ENCODE data around the gene TENM3.

Gene TENM3

GRCh38 chr4:182583703-182584415, 340.7 kb downstream of the TENM3 start:
- intact Hi-C loops (cut with micrococcal nuclease): no loop called here
- Mint-ChIP-seq H3K27ac (no peak overlapping the region), H3K27me3 (no peaks in the 10 kb centered on the region), H3K4me3 (no peak overlapping the region), H3K4me1 (ENCODE audit: low read depth) (no peaks in the 10 kb centered on the region), H3K9me3 (no peaks in the 10 kb centered on the region), H3K36me3 (ENCODE audit: low read depth) (no peaks in the 10 kb centered on the region)

- no peaks in the 10 kb centered on the region for H3K27me3 Mint-ChIP-seq
- no peak overlapping the region for H3K4me3 Mint-ChIP-seq
These were observed 342.1 kb downstream of the TENM3 start for GRCh38 chr4:182585321-182585720.

GRCh38 chr4:182589100-182589499, 345.9 kb downstream of the TENM3 start:
- Mint-ChIP-seq H3K4me1 (ENCODE audit: low read depth) (no peaks in the 10 kb centered on the region), H3K27ac (no peak overlapping the region), H3K9me3 (no peaks in the 10 kb centered on the region), H3K27me3 (no peaks in the 10 kb centered on the region), H3K36me3 (ENCODE audit: low read depth) (no peaks in the 10 kb centered on the region), H3K4me3 (no peak overlapping the region)
- intact Hi-C loops (cut with micrococcal nuclease): no loop called here

More at GRCh38 chr4:182585321-182585720, 342.1 kb downstream of the TENM3 start:
- Mint-ChIP-seq H3K36me3 (ENCODE audit: low read depth) (no peaks in the 10 kb centered on the region), H3K27ac (no peak overlapping the region), H3K9me3 (no peaks in the 10 kb centered on the region), H3K4me1 (ENCODE audit: low read depth) (no peaks in the 10 kb centered on the region)
- intact Hi-C loops (cut with micrococcal nuclease): no loop called here

GRCh38 chr4:182593402-182593801, 350.2 kb downstream of the TENM3 start:
- Mint-ChIP-seq H3K4me3 (no peak overlapping the region), H3K27me3 (no peaks in the 10 kb centered on the region), H3K9me3 (no peaks in the 10 kb centered on the region), H3K36me3 (ENCODE audit: low read depth) (no peaks in the 10 kb centered on the region), H3K4me1 (ENCODE audit: low read depth) (no peaks in the 10 kb centered on the region), H3K27ac (no peak overlapping the region)
- intact Hi-C loops (cut with micrococcal nuclease): no loop called here

GRCh38 chr4:182593864-182594263, 350.7 kb downstream of the TENM3 start:
- H3K4me3 Mint-ChIP-seq: no peak overlapping the region
- intact Hi-C loops (cut with micrococcal nuclease): no loop called here

GRCh38 chr4:182600093-182600492, 356.9 kb downstream of the TENM3 start:
- H3K4me1 Mint-ChIP-seq (ENCODE audit: low read depth): no peaks in the 10 kb centered on the region
- no peak overlapping the region for H3K27ac Mint-ChIP-seq
- no peak overlapping the region for H3K4me3 Mint-ChIP-seq
- intact Hi-C loops (cut with micrococcal nuclease): no loop called here
- H3K36me3 Mint-ChIP-seq (ENCODE audit: low read depth): no peaks in the 10 kb centered on the region
- no peaks in the 10 kb centered on the region for H3K27me3 Mint-ChIP-seq
- no peaks in the 10 kb centered on the region for H3K9me3 Mint-ChIP-seq

More at GRCh38 chr4:182593864-182594263, 350.7 kb downstream of the TENM3 start:
- no peaks in the 10 kb centered on the region for H3K4me1 Mint-ChIP-seq (ENCODE audit: low read depth)
- H3K27me3 Mint-ChIP-seq: no peaks in the 10 kb centered on the region
- H3K9me3 Mint-ChIP-seq: no peaks in the 10 kb centered on the region
- no peak overlapping the region for H3K27ac Mint-ChIP-seq
- no peaks in the 10 kb centered on the region for H3K36me3 Mint-ChIP-seq (ENCODE audit: low read depth)

GRCh38 chr4:182600856-182601255, 357.7 kb downstream of the TENM3 start:
- no peak overlapping the region for H3K4me3 Mint-ChIP-seq
- no peaks in the 10 kb centered on the region for H3K36me3 Mint-ChIP-seq (ENCODE audit: low read depth)
- H3K9me3 Mint-ChIP-seq: no peaks in the 10 kb centered on the region
- intact Hi-C loops (cut with micrococcal nuclease): no loop called here
- no peak overlapping the region for H3K27ac Mint-ChIP-seq
- no peaks in the 10 kb centered on the region for H3K4me1 Mint-ChIP-seq (ENCODE audit: low read depth)
- H3K27me3 Mint-ChIP-seq: no peaks in the 10 kb centered on the region

- intact Hi-C loops (cut with micrococcal nuclease): no loop called here
- no peaks in the 10 kb centered on the region for H3K9me3 Mint-ChIP-seq
- no peak overlapping the region for H3K27ac Mint-ChIP-seq
- no peaks in the 10 kb centered on the region for H3K27me3 Mint-ChIP-seq
- H3K36me3 Mint-ChIP-seq (ENCODE audit: low read depth): no peaks in the 10 kb centered on the region
- no peak overlapping the region for H3K4me3 Mint-ChIP-seq
- H3K4me1 Mint-ChIP-seq (ENCODE audit: low read depth): no peaks in the 10 kb centered on the region
These were observed 361.0 kb downstream of the TENM3 start for GRCh38 chr4:182604161-182604622.

- no peaks in the 10 kb centered on the region for H3K36me3 Mint-ChIP-seq (ENCODE audit: low read depth)
- intact Hi-C loops (cut with micrococcal nuclease): no loop called here
- no peak overlapping the region for H3K27ac Mint-ChIP-seq
- no peak overlapping the region for H3K4me3 Mint-ChIP-seq
- no peaks in the 10 kb centered on the region for H3K27me3 Mint-ChIP-seq
- H3K4me1 Mint-ChIP-seq (ENCODE audit: low read depth): no peaks in the 10 kb centered on the region
- H3K9me3 Mint-ChIP-seq: no peaks in the 10 kb centered on the region
These were observed 361.8 kb downstream of the TENM3 start for GRCh38 chr4:182604953-182605352.

- intact Hi-C loops (cut with micrococcal nuclease): no loop called here
- Mint-ChIP-seq H3K27ac (no peak overlapping the region), H3K9me3 (no peaks in the 10 kb centered on the region), H3K36me3 (ENCODE audit: low read depth) (no peaks in the 10 kb centered on the region), H3K4me1 (ENCODE audit: low read depth) (no peaks in the 10 kb centered on the region), H3K27me3 (no peaks in the 10 kb centered on the region), H3K4me3 (no peak overlapping the region)
These were observed 365.3 kb downstream of the TENM3 start for GRCh38 chr4:182608525-182608924.

GRCh38 chr4:182616476-182616875, 373.3 kb downstream of the TENM3 start:
- no peaks in the 10 kb centered on the region for H3K4me1 Mint-ChIP-seq (ENCODE audit: low read depth)
- H3K27me3 Mint-ChIP-seq: no peaks in the 10 kb centered on the region
- intact Hi-C loops (cut with micrococcal nuclease): no loop called here
- H3K36me3 Mint-ChIP-seq (ENCODE audit: low read depth): no peaks in the 10 kb centered on the region
- no peak overlapping the region for H3K27ac Mint-ChIP-seq
- H3K4me3 Mint-ChIP-seq: no peak overlapping the region
- H3K9me3 Mint-ChIP-seq: no peaks in the 10 kb centered on the region

- no peaks in the 10 kb centered on the region for H3K27me3 Mint-ChIP-seq
- H3K36me3 Mint-ChIP-seq (ENCODE audit: low read depth): no peaks in the 10 kb centered on the region
- intact Hi-C loops (cut with micrococcal nuclease): no loop called here
- H3K9me3 Mint-ChIP-seq: no peaks in the 10 kb centered on the region
- H3K4me1 Mint-ChIP-seq (ENCODE audit: low read depth): no peaks in the 10 kb centered on the region
- H3K4me3 Mint-ChIP-seq: no peak overlapping the region
- no peak overlapping the region for H3K27ac Mint-ChIP-seq
These were observed 376.5 kb downstream of the TENM3 start for GRCh38 chr4:182619660-182620059.

GRCh38 chr4:182620111-182620980, 377.1 kb downstream of the TENM3 start:
- intact Hi-C loops (cut with micrococcal nuclease): no loop called here
- H3K36me3 Mint-ChIP-seq (ENCODE audit: low read depth): no peaks in the 10 kb centered on the region
- H3K27me3 Mint-ChIP-seq: no peaks in the 10 kb centered on the region
- no peaks in the 10 kb centered on the region for H3K9me3 Mint-ChIP-seq
- H3K4me1 Mint-ChIP-seq (ENCODE audit: low read depth): no peaks in the 10 kb centered on the region
- H3K27ac Mint-ChIP-seq: no peak overlapping the region
- no peak overlapping the region for H3K4me3 Mint-ChIP-seq

- Mint-ChIP-seq H3K27me3 (no peaks in the 10 kb centered on the region), H3K36me3 (ENCODE audit: low read depth) (no peaks in the 10 kb centered on the region), H3K4me3 (no peak overlapping the region), H3K4me1 (ENCODE audit: low read depth) (no peaks in the 10 kb centered on the region), H3K27ac (no peak overlapping the region), H3K9me3 (no peaks in the 10 kb centered on the region)
- intact Hi-C loops (cut with micrococcal nuclease): no loop called here
These were observed 381.1 kb downstream of the TENM3 start for GRCh38 chr4:182624281-182624680.
